ENCODE data around the gene NKX2-2.
A peak's percentile ranks its signal among the peaks of the same experiment; 100 is the strongest.

Gene NKX2-2

GRCh38 chr20:21510414-21511384 lies 3.2 kb downstream of the NKX2-2 start:
- peaks cover 59% of the 10 kb centered on the region for H3K9me3 ChIP-seq
- H4K20me1 ChIP-seq: peaks cover 76% of the 10 kb centered on the region
- peaks cover 100% of the 10 kb centered on the region for H3K27me3 ChIP-seq
- no peak overlapping the region for H3K27ac ChIP-seq
- peak overlapping the region; percentile 76 for H3K4me2 ChIP-seq
- no peaks in the 10 kb centered on the region for H3K36me3 ChIP-seq
- TF ChIP-seq Cebpa-rat (IDR thresholded peaks at IDR 0.05): no peak
- no peak overlapping the region for H3K9ac ChIP-seq
- H3K4me1 ChIP-seq: peaks cover 20% of the 10 kb centered on the region
- H3K4me3 ChIP-seq: peak overlapping the region; percentile 53

- H4K20me1 ChIP-seq: peaks cover 77% of the 10 kb centered on the region
- peaks cover 23% of the 10 kb centered on the region for H3K4me1 ChIP-seq
- peaks cover 100% of the 10 kb centered on the region for H3K27me3 ChIP-seq
- H3K36me3 ChIP-seq: no peaks in the 10 kb centered on the region
- no peak for TF ChIP-seq Cebpa-rat (IDR thresholded peaks at IDR 0.05)
- H3K4me3 ChIP-seq: peak overlapping the region; percentile 53
- H3K27ac ChIP-seq: no peak overlapping the region
- peaks cover 53% of the 10 kb centered on the region for H3K9me3 ChIP-seq
- H3K4me2 ChIP-seq: peak overlapping the region; percentile 76
- no peak overlapping the region for H3K9ac ChIP-seq
Measured at GRCh38 chr20:21509597-21510371, 4.1 kb downstream of the NKX2-2 start.

- H3K4me3 ChIP-seq: no peak overlapping the region
- peak; percentile 45; the same call in 1 of the 2 replicates for TF ChIP-seq Cebpa-rat (IDR thresholded peaks at IDR 0.05)
- H3K4me2 ChIP-seq: peak overlapping the region; percentile 76; the same call in 1 of the 2 replicates
- no peak overlapping the region for H3K9ac ChIP-seq
- peaks cover 23% of the 10 kb centered on the region for H3K4me1 ChIP-seq
- peaks cover 99% of the 10 kb centered on the region for H3K27me3 ChIP-seq
- H3K36me3 ChIP-seq: no peaks in the 10 kb centered on the region
- H3K9me3 ChIP-seq: peaks cover 48% of the 10 kb centered on the region
- no peak overlapping the region for H3K27ac ChIP-seq
- peaks cover 77% of the 10 kb centered on the region for H4K20me1 ChIP-seq
Measured at GRCh38 chr20:21509079-21509596, 4.7 kb downstream of the NKX2-2 start.

GRCh38 chr20:21508230-21509078 lies 5.4 kb downstream of the NKX2-2 start:
- no peak overlapping the region for H3K9ac ChIP-seq
- H3K4me3 ChIP-seq: no peak overlapping the region
- peaks cover 29% of the 10 kb centered on the region for H3K4me1 ChIP-seq
- TF ChIP-seq Cebpa-rat (IDR thresholded peaks at IDR 0.05): no peak
- peaks cover 77% of the 10 kb centered on the region for H4K20me1 ChIP-seq
- H3K9me3 ChIP-seq: peaks cover 42% of the 10 kb centered on the region
- H3K36me3 ChIP-seq: no peaks in the 10 kb centered on the region
- no peak overlapping the region for H3K4me2 ChIP-seq
- no peak overlapping the region for H3K27ac ChIP-seq
- H3K27me3 ChIP-seq: peaks cover 92% of the 10 kb centered on the region

GRCh38 chr20:21507400-21508229 lies 6.2 kb downstream of the NKX2-2 start:
- peaks cover 38% of the 10 kb centered on the region for H3K4me1 ChIP-seq
- TF ChIP-seq Cebpa-rat (IDR thresholded peaks at IDR 0.05): 0 out of 2 replicates have a peak, but pooled peaks have one; percentile 29
- H3K9me3 ChIP-seq: peaks cover 33% of the 10 kb centered on the region
- H3K27ac ChIP-seq: no peak overlapping the region
- H4K20me1 ChIP-seq: peaks cover 69% of the 10 kb centered on the region
- H3K27me3 ChIP-seq: peaks cover 84% of the 10 kb centered on the region
- no peak overlapping the region for H3K9ac ChIP-seq
- no peak overlapping the region for H3K4me2 ChIP-seq
- H3K4me3 ChIP-seq: no peak overlapping the region
- H3K36me3 ChIP-seq: no peaks in the 10 kb centered on the region

GRCh38 chr20:21505810-21506530 lies 7.9 kb downstream of the NKX2-2 start:
- no peak overlapping the region for H3K9ac ChIP-seq
- peaks cover 23% of the 10 kb centered on the region for H3K9me3 ChIP-seq
- H3K27me3 ChIP-seq: peaks cover 68% of the 10 kb centered on the region
- H3K4me3 ChIP-seq: peak overlapping the region; percentile 40
- H3K36me3 ChIP-seq: no peaks in the 10 kb centered on the region
- no peak overlapping the region for H3K27ac ChIP-seq
- H3K4me2 ChIP-seq: peak overlapping the region; percentile 48
- H4K20me1 ChIP-seq: peaks cover 52% of the 10 kb centered on the region
- peaks cover 39% of the 10 kb centered on the region for H3K4me1 ChIP-seq
- no peak for TF ChIP-seq Cebpa-rat (IDR thresholded peaks at IDR 0.05)

- Histone ChIP-seq H3K36me3 (no peaks in the 10 kb centered on the region), H4K20me1 (peaks cover 46% of the 10 kb centered on the region), H3K4me2 (peak overlapping the region; percentile 48), H3K4me3 (peak overlapping the region; percentile 40), H3K9ac (no peak overlapping the region), H3K9me3 (peaks cover 23% of the 10 kb centered on the region), H3K27me3 (peaks cover 61% of the 10 kb centered on the region), H3K4me1 (peaks cover 38% of the 10 kb centered on the region), H3K27ac (no peak overlapping the region)
- no peak for TF ChIP-seq Cebpa-rat (IDR thresholded peaks at IDR 0.05)
Measured at GRCh38 chr20:21505161-21505809, 8.6 kb downstream of the NKX2-2 start.
